Measurements from ENCODE around the gene MRPL33.

MRPL33 gene

GRCh38 chr2:27810455-27810854 is 38.9 kb downstream of the MRPL33 start:
- no peak for DNase-seq

- no peak for DNase-seq
These were observed 40.2 kb downstream of the MRPL33 start for GRCh38 chr2:27811768-27812167.

GRCh38 chr2:27814758-27815157 is 43.2 kb downstream of the MRPL33 start:
- DNase-seq = no peak

- DNase-seq = no peak
These were observed 44.4 kb downstream of the MRPL33 start for GRCh38 chr2:27815860-27816438.

- no peak for DNase-seq
These were observed 50.5 kb downstream of the MRPL33 start for GRCh38 chr2:27822049-27822448.

GRCh38 chr2:27823135-27823534 is 51.6 kb downstream of the MRPL33 start:
- no peak for DNase-seq

- no peak for DNase-seq
These were observed 52.0 kb downstream of the MRPL33 start for GRCh38 chr2:27823569-27823968.

- no peak for DNase-seq
These were observed 52.9 kb downstream of the MRPL33 start for GRCh38 chr2:27824401-27824800.

GRCh38 chr2:27828305-27828704 is 56.8 kb downstream of the MRPL33 start:
- DNase-seq = no peak

All from stimulated activated CD4-positive, alpha-beta T cell treated with anti-CD3 and anti-CD28 coated beads, Interleukin-4, amount 100 ng/mL, for 4 hours (primary cell).